SK-N-SH (cell line): ENCODE measurements around the gene AAMDC. TPM values are rescaled to one million over a fixed set of nuclear protein-coding genes. Genes with fewer than 3 reads are reported as not detected.

ENCODE experiments used
- CTCF ChIA-PET: fragments of 300-600, 350-600 bp; formaldehyde crosslinking; extraction: SDS; loops from one replicate; lab custom pipeline; 2021; lab: Yijun Ruan, JAX
- POLR2A ChIA-PET: fragments of 350-600 bp; sonication (Branson Sonifier 250); formaldehyde crosslinking; extraction: SDS; loops from one replicate; lab custom pipeline; 2020; ENCODE audit warnings: antibody characterized with exemption, inconsistent platforms; lab: Yijun Ruan, JAX
- DNase-seq: peaks from one replicate; pipeline ENCODE4 v3.0.0; 2012
- H2AFZ ChIP-seq: fragments of 200-600 bp; sonication (generic); 2 replicates; pipeline ENCODE4 v1.8.1; 2016; ENCODE audit warnings: antibody characterized with exemption, mild to moderate bottlenecking, low read depth
- H3F3A ChIP-seq: fragments of 200-600 bp; sonication (generic); replicated peaks from 2 replicates; pipeline ENCODE3; 2016; ENCODE audit warnings: antibody characterized with exemption, mild to moderate bottlenecking; ENCODE audit not compliant: insufficient read depth
- H3K27ac ChIP-seq, 2 experiments: fragments of 200-500 bp in 1 of 2; fragments of 200-600 bp in 1 of 2; sonication (Bioruptor generic) in 1 of 2; sonication (generic), shearing (Covaris generic) in 1 of 2; 2 replicates each; pipeline versions ENCODE4 v1.5.1 to v1.6.1; 2014 to 2016; ENCODE audit warnings: low read depth in 2 of 2, inconsistent platforms in 1 of 2, low read length in 1 of 2, mild to moderate bottlenecking in 1 of 2, mixed read lengths in 1 of 2
- H3K27me3 ChIP-seq: fragments of 200-600 bp; sonication (generic), shearing (Covaris generic); 2 replicates; pipeline ENCODE4 v1.6.1; 2016; ENCODE audit warnings: mixed run types; ENCODE audit not compliant: insufficient read depth
- H3K36me3 ChIP-seq, 2 experiments: fragments of 200-500 bp in 1 of 2; fragments of 200-600 bp in 1 of 2; sonication (Bioruptor generic) in 1 of 2; sonication (generic) in 1 of 2; replicated peaks in 1 of 2; 2 replicates each; pipeline versions ENCODE3 to v1.5.1; 2014 to 2016; ENCODE audit warnings: low read length in 1 of 2, mild to moderate bottlenecking in 1 of 2; ENCODE audit not compliant: insufficient read depth in 2 of 2, control insufficient read depth in 1 of 2
- H3K4me1 ChIP-seq, 2 experiments: fragments of 200-500 bp in 1 of 2; fragments of 200-600 bp in 1 of 2; sonication (Bioruptor generic) in 1 of 2; sonication (generic), shearing (Covaris generic) in 1 of 2; 2 replicates each; pipeline versions ENCODE4 v1.5.1 to v1.6.1; 2014 to 2016; ENCODE audit warnings: low read depth in 1 of 2, low read length in 1 of 2, mixed run types in 1 of 2; ENCODE audit not compliant: insufficient read depth in 2 of 2, control insufficient read depth in 1 of 2
- H3K4me2 ChIP-seq: fragments of 200-600 bp; sonication (generic), shearing (Covaris generic); 2 replicates; pipeline ENCODE4 v1.6.1; 2017; ENCODE audit warnings: mixed run types
- H3K4me3 ChIP-seq, 2 experiments: fragments of 200-500 bp in 1 of 2; fragments of 200-600 bp in 1 of 2; sonication (Bioruptor generic) in 1 of 2; sonication (generic), shearing (Covaris generic) in 1 of 2; 2 replicates each; pipeline versions ENCODE4 v1.5.1 to v1.8.1; 2014 to 2016; ENCODE audit warnings: low read depth in 2 of 2, inconsistent platforms in 1 of 2, low read length in 1 of 2, mild to moderate bottlenecking in 1 of 2, mixed read lengths in 1 of 2, moderate library complexity in 1 of 2
- H3K79me2 ChIP-seq: fragments of 200-600 bp; sonication (generic); 2 replicates; pipeline ENCODE4 v1.8.1; 2017; ENCODE audit warnings: mild to moderate bottlenecking; ENCODE audit not compliant: insufficient read depth
- H3K9ac ChIP-seq: fragments of 200-600 bp; sonication (generic); 2 replicates; pipeline ENCODE4 v1.6.1; 2017; ENCODE audit warnings: mixed run types
- H3K9me2 ChIP-seq: fragments of 200-600 bp; sonication (generic); 2 replicates; pipeline ENCODE4 v1.6.1; 2017; ENCODE audit warnings: mixed run types
- H3K9me3 ChIP-seq: fragments of 200-600 bp; sonication (generic); 2 replicates; pipeline ENCODE4 v1.6.1; 2017; ENCODE audit warnings: mixed run types, mild to moderate bottlenecking, moderate library complexity
- H4K20me1 ChIP-seq: fragments of 200-600 bp; sonication (generic); 2 replicates; pipeline ENCODE4 v1.6.1; 2017; ENCODE audit warnings: mild to moderate bottlenecking, mixed run types; ENCODE audit not compliant: insufficient read depth
- CHD2 ChIP-seq: fragments of 150-350 bp; IDR thresholded peaks from 2 replicates; pipeline ENCODE4 v1.6.1; 2018; ENCODE audit warnings: low read length; ENCODE audit not compliant: partially characterized antibody
- EP300 ChIP-seq, 2 experiments: IDR thresholded peaks; 2 replicates each; pipeline versions ENCODE4 v1.4.0 to v1.6.1; 2012; ENCODE audit warnings: borderline replicate concordance in 1 of 2, low read depth in 1 of 2, low read length in 1 of 2
- FOSL2 ChIP-seq: IDR thresholded peaks from 2 replicates; pipeline ENCODE4 v1.4.0; 2012; ENCODE audit warnings: low read depth, mild to moderate bottlenecking, moderate library complexity, borderline replicate concordance
- FOXM1 ChIP-seq: IDR thresholded peaks from 2 replicates; pipeline ENCODE4 v1.4.0; 2012; ENCODE audit warnings: low read depth, mild to moderate bottlenecking
- GATA2 ChIP-seq: sonication (generic); formaldehyde crosslinking; IDR thresholded peaks from 2 replicates; pipeline ENCODE4 v1.5.0; 2020; ENCODE audit warnings: mild to moderate bottlenecking, missing genetic modification reagents
- IRF3 ChIP-seq: fragments of 150-350 bp; IDR thresholded peaks from 2 replicates; pipeline ENCODE4 v1.6.1; 2016; ENCODE audit warnings: mild to moderate bottlenecking, low read depth, low read length
- JUND ChIP-seq: IDR thresholded peaks from 2 replicates; pipeline ENCODE4 v1.4.0; 2012
- MAX ChIP-seq: IDR thresholded peaks from 2 replicates; pipeline ENCODE4 v1.4.0; 2012; ENCODE audit warnings: low read depth
- MEF2A ChIP-seq: IDR thresholded peaks from 2 replicates; pipeline ENCODE4 v1.4.0; 2012; ENCODE audit warnings: low read depth, borderline replicate concordance
- MXI1 ChIP-seq: IDR thresholded peaks from 2 replicates; pipeline ENCODE4 v1.6.1; 2012; ENCODE audit warnings: mild to moderate bottlenecking, low read depth, low read length, improper control_type of control experiment
- NRF1 ChIP-seq: IDR thresholded peaks from 2 replicates; pipeline ENCODE4 v1.6.1; 2012; ENCODE audit warnings: low read depth, mild to moderate bottlenecking, low read length
- PBX3 ChIP-seq: IDR thresholded peaks from 2 replicates; pipeline ENCODE4; 2012
- POLR2AphosphoS5 ChIP-seq: IDR thresholded peaks from 2 replicates; pipeline ENCODE4 v1.6.1; 2012; ENCODE audit warnings: low read depth, low read length
- RAD21 ChIP-seq: IDR thresholded peaks from 2 replicates; pipeline ENCODE4 v1.6.1; 2012; ENCODE audit warnings: mild to moderate bottlenecking, low read length
- RCOR1 ChIP-seq: fragments of 150-350 bp; IDR thresholded peaks from 2 replicates; pipeline ENCODE4 v1.6.1; 2017; ENCODE audit warnings: antibody characterized with exemption, low read length
- RXRA ChIP-seq: IDR thresholded peaks from 2 replicates; pipeline ENCODE4 v1.4.0; 2012; ENCODE audit warnings: low read depth, mild to moderate bottlenecking, borderline replicate concordance
- SIN3A ChIP-seq: IDR thresholded peaks from 2 replicates; pipeline ENCODE4 v1.6.1; 2012; ENCODE audit warnings: low read depth, mild to moderate bottlenecking, low read length, moderate library complexity, borderline replicate concordance
- TCF12 ChIP-seq: IDR thresholded peaks from 2 replicates; pipeline ENCODE4 v1.4.0; 2012
- WGBS: methylation state at CpG from one replicate; pipeline ENCODE4 v1.1.6; 2017; ENCODE audit warnings: low lambda C conversion rate; 5-methylcytosine and 5-hydroxymethylcytosine counted together
- polyA plus RNA-seq, 3 experiments: library from polyadenylated mRNA; depleted of rRNA; stranded (reverse); fragments of >200 nt; gene quantifications; 2 replicates each; pipeline ENCODE4 v1.2.3, GENCODE V29; 2012

AAMDC gene
- polyA plus RNA-seq, 1 of the 3 experiments (the other 2 are of a cell fraction), result 66.6 TPM

GRCh38 chr11:77815459-77815858, 5.5 kb upstream of the AAMDC start:
- ChIA-PET POLR2A (no interaction called here), CTCF (interaction anchor here (1.0 kb wide), 1 partner anchor 230 kb away, joined by 4 read pairs; no protein-coding TSS in a partner anchor)
- peaks cover 7 to 36% of the 10 kb centered on the region in 2 experiments for H3K36me3 ChIP-seq
- peaks cover 99% of the 10 kb centered on the region for H3K79me2 ChIP-seq
- WGBS, result 97% methylated on average over 1 of the region's 1 CpG
- no peak overlapping the region for H3K4me2 ChIP-seq
- peaks cover 10% of the 10 kb centered on the region for H3F3A ChIP-seq
- TF ChIP-seq POLR2AphosphoS5 (no peak), MAX (no peak), PBX3 (no peak), CHD2 (no peak), EP300 (IDR thresholded peaks at IDR 0.05; ENCODE audit: borderline replicate concordance in 1 of 2, low read depth in 1 of 2, low read length in 1 of 2) (no peak), JUND (no peak), IRF3 (no peak), FOSL2 (no peak), TCF12 (no peak), RCOR1 (no peak), FOXM1 (no peak), MEF2A (no peak)
- H4K20me1 ChIP-seq, result peaks cover 79% of the 10 kb centered on the region
- H3K9ac ChIP-seq, result no peak overlapping the region
- peaks cover 10% of the 10 kb centered on the region; the same call in 1 of the 2 replicates for H3K9me3 ChIP-seq
- DNase-seq, result no peak
- no peaks in the 10 kb centered on the region for H3K27me3 ChIP-seq
- H2AFZ ChIP-seq, result no peak overlapping the region
- H3K4me1 ChIP-seq, result peaks cover 5% of the 10 kb centered on the region in 2 experiments; a peak in 3 of 4 replicates
- H3K27ac ChIP-seq, result no peak overlapping the region
- no peak overlapping the region for H3K4me3 ChIP-seq
- H3K9me2 ChIP-seq, result no peaks in the 10 kb centered on the region

- DNase-seq, result peak; percentile 78
- H3K27me3 ChIP-seq, result no peaks in the 10 kb centered on the region
- H3K4me3 ChIP-seq, result peak overlapping the region; percentile 82 to 98
- no peaks in the 10 kb centered on the region for H3K9me2 ChIP-seq
- CTCF ChIA-PET, result interaction anchor here (1.0 to 2.3 kb wide), 9 partner anchors 17 to 226 kb away, joined by 3 to 7 read pairs (median 4); partner anchors contain the start of gene INTS4
- WGBS, result 0% methylated on average over 17 of the region's 19 CpGs
- POLR2A ChIA-PET, result interaction anchor here (0.6 to 2.0 kb wide), 2 partner anchors 175 to 176 kb away, joined by 3 to 18 read pairs; partner anchors contain the start of gene INTS4
- H2AFZ ChIP-seq, result peak overlapping the region; percentile 31; the same call in 1 of the 2 replicates
- TF ChIP-seq CHD2 (peak; percentile 37), GATA2 (CRISPR knock-in tag) (no peak), TCF12 (peak; percentile 10; the same call in 1 of the 2 replicates), NRF1 (peak; percentile 84), RXRA (no peak), MXI1 (peak; percentile 89), SIN3A (no peak), POLR2AphosphoS5 (peak; percentile 31; the same call in 1 of the 2 replicates), RAD21 (no peak; the same call in 1 of the 2 replicates), EP300 (IDR thresholded peaks at IDR 0.05; ENCODE audit: borderline replicate concordance in 1 of 2, low read depth in 1 of 2, low read length in 1 of 2) (no peak), MAX (peak; percentile 54; the same call in 1 of the 2 replicates)
- peaks cover 10% of the 10 kb centered on the region; the same call in 1 of the 2 replicates for H3K9me3 ChIP-seq
- H3F3A ChIP-seq, result peaks cover 14% of the 10 kb centered on the region
- peak overlapping the region; percentile 89 for H3K9ac ChIP-seq
- peak overlapping the region; percentile 97 for H3K4me2 ChIP-seq
- H3K4me1 ChIP-seq, result peaks cover 5% of the 10 kb centered on the region in 2 experiments; a peak in 3 of 4 replicates
- H3K36me3 ChIP-seq, result peaks cover 0 to 23% of the 10 kb centered on the region in 2 experiments
- peaks cover 86% of the 10 kb centered on the region for H3K79me2 ChIP-seq
- peaks cover 47% of the 10 kb centered on the region for H4K20me1 ChIP-seq
- H3K27ac ChIP-seq, result peak overlapping the region; percentile 77 to 95
These were observed 1.5 kb upstream of the AAMDC start for GRCh38 chr11:77819411-77819920.
